Prostate gland (tissue), 2 donors: ENCODE measurements around the gene NRXN3. TPM values are rescaled to one million over a fixed set of nuclear protein-coding genes. Genes with fewer than 3 reads are reported as not detected.

ENCODE experiments used
- DNase-seq: peaks from one replicate; pipeline ENCODE4 v3.0.0-alpha.2; 2019; ENCODE audit warnings: low spot score
- H3K27ac ChIP-seq, 2 donors: fragments of 200-600 bp; sonication (generic); 2 replicates each; pipeline ENCODE4 v1.5.1; 2017 to 2019
- H3K27me3 ChIP-seq: fragments of 200-600 bp; sonication (generic); replicated peaks from 2 replicates; pipeline ENCODE4 v1.5.1; 2019; ENCODE audit not compliant: insufficient read depth
- H3K36me3 ChIP-seq, 2 donors: fragments of 200-600 bp; sonication (generic); 1 replicate in 1 of 2; 2 replicates in 1 of 2; pipeline versions ENCODE4 v1.5.1 to v1.8.1; 2017 to 2019
- H3K4me1 ChIP-seq: fragments of 200-600 bp; sonication (generic); replicated peaks from 2 replicates; pipeline ENCODE4 v1.5.1; 2019
- H3K4me3 ChIP-seq, 2 donors: fragments of 200-600 bp; sonication (generic); 2 replicates each; pipeline ENCODE4 v1.5.1; 2017 to 2019
- H3K9me3 ChIP-seq: fragments of 200-600 bp; sonication (generic); 2 replicates; pipeline ENCODE4 v1.5.1; 2017
- POLR2A ChIP-seq: fragments of 450-650 bp; IDR thresholded peaks from one replicate; pipeline ENCODE4 v1.6.1; 2016; ENCODE audit warnings: antibody characterized with exemption, mild to moderate bottlenecking
- POLR2AphosphoS5 ChIP-seq: sonication (generic); formaldehyde crosslinking; IDR thresholded peaks from one replicate; pipeline ENCODE4 v1.6.1; 2017; ENCODE audit warnings: antibody characterized with exemption
- WGBS: methylation state at CpG from one replicate; pipeline ENCODE4 v1.1.5; 2018; 5-methylcytosine and 5-hydroxymethylcytosine counted together
- intact Hi-C: fragments of 100-400 bp; cut with DNase I; formaldehyde crosslinking; loops from one replicate; pipeline ENCODE4 v1.14.2; 2022
- total RNA-seq, 2 donors: library from RNA; depleted of rRNA; stranded (reverse); fragments of >200 nt; gene quantifications; one replicate each; pipeline ENCODE4 v1.1.0, GENCODE V29; 2016
- TF ChIP-seq, protein P1 (sequence below), 4 experiments: fragments of 200-600 bp in 2 of 4; fragments of 450-650 bp in 2 of 4; sonication (generic) in 2 of 4; IDR thresholded peaks; 1 replicate in 3 of 4; 2 replicates in 1 of 4; pipeline ENCODE4 v1.5.1; 2016 to 2019; ENCODE audit warnings: antibody characterized with exemption in 4 of 4, mild to moderate bottlenecking in 2 of 4, moderate library complexity in 2 of 4

Gene NRXN3
- total RNA-seq, 2 donors from 2014 or later = 6.6 to 8.2 TPM

DNA sequence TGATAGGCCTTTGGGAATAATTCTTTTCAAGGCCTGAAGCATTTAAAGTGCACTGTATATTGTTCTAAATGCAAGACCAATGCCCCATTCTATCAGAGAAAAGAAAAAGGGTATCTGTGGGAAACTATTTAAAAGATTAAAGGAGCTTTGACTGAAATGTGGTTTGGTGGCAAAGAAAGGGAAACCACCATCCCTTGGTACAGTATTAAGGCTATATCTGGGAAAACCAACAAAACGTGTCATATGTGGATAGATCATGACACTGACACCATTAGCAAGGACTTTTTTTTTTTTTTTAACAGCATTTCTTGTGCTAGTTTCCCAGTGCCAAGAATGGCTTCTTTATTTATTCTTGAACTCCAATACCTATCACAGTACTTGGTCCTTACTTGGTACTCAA, 1150.4 kb downstream of the NRXN3 start:
- no peak for DNase-seq
- H3K27ac ChIP-seq = no peak overlapping the region
- H3K9me3 ChIP-seq = no peaks in the 10 kb centered on the region
- TF ChIP-seq, protein P1, sequence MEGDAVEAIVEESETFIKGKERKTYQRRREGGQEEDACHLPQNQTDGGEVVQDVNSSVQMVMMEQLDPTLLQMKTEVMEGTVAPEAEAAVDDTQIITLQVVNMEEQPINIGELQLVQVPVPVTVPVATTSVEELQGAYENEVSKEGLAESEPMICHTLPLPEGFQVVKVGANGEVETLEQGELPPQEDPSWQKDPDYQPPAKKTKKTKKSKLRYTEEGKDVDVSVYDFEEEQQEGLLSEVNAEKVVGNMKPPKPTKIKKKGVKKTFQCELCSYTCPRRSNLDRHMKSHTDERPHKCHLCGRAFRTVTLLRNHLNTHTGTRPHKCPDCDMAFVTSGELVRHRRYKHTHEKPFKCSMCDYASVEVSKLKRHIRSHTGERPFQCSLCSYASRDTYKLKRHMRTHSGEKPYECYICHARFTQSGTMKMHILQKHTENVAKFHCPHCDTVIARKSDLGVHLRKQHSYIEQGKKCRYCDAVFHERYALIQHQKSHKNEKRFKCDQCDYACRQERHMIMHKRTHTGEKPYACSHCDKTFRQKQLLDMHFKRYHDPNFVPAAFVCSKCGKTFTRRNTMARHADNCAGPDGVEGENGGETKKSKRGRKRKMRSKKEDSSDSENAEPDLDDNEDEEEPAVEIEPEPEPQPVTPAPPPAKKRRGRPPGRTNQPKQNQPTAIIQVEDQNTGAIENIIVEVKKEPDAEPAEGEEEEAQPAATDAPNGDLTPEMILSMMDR (IDR thresholded peaks at IDR 0.05) = no peak
- TF ChIP-seq POLR2A (no peak), POLR2AphosphoS5 (no peak)
- WGBS = 61% methylated on average over 1 of the region's 1 CpG
- no peak overlapping the region for H3K4me3 ChIP-seq
- H3K36me3 ChIP-seq = no peaks in the 10 kb centered on the region
- no peaks in the 10 kb centered on the region for H3K27me3 ChIP-seq
- H3K4me1 ChIP-seq = no peaks in the 10 kb centered on the region
- intact Hi-C loops = no loop called here

DNA sequence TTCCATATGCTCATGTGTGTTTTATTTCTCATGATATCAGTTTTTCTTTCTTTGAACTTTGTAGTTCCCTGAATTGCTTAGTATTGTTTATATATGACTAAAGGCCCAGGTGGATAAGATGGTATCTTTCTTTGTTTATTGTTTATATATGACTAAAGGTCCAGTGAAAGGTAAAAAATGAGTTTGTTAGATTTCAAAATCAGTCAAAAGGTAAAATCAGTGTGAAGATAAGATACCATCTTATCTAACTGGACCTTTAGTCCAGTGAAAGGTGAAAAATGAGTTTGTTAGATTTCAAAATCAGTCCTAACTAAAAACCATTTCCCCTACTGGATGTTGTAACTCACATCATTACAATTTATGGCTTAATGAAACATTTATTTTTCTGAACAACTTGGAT, 1150.9 kb downstream of the NRXN3 start:
- intact Hi-C loops = no loop called here
- Histone ChIP-seq H3K4me1 (no peaks in the 10 kb centered on the region), H3K9me3 (no peaks in the 10 kb centered on the region), H3K27ac (no peak overlapping the region), H3K36me3 (no peaks in the 10 kb centered on the region), H3K27me3 (no peaks in the 10 kb centered on the region), H3K4me3 (no peak overlapping the region)
- TF ChIP-seq POLR2A (no peak), POLR2AphosphoS5 (no peak)
- TF ChIP-seq, protein P1 (IDR thresholded peaks at IDR 0.05) = no peak
- DNase-seq = no peak

DNA sequence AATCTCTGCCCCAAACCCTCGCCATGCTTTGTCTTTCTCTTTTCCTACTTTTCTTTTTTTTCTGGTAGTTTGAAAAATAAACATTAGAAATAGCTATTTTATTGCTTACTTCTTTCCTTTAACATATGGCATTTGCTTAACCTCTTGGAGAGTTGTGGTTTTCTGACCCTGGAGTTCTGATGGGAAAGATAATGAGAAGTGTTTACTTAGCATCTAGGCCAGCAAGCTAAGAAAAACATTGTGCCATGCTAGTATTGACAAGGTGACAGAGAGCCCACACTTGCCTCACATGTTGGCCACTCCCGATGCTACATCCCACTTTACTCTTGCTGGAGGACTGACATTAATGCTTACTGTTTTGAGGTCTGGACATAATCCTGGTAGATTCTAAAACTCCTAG, 1154.9 kb downstream of the NRXN3 start:
- 26% methylated on average over 2 of the region's 2 CpGs for WGBS
- no peaks in the 10 kb centered on the region for H3K9me3 ChIP-seq
- H3K4me1 ChIP-seq = no peaks in the 10 kb centered on the region
- no peak overlapping the region for H3K4me3 ChIP-seq
- H3K27ac ChIP-seq = no peak overlapping the region
- H3K36me3 ChIP-seq = no peaks in the 10 kb centered on the region
- intact Hi-C loops = no loop called here
- no peak for DNase-seq
- H3K27me3 ChIP-seq = no peaks in the 10 kb centered on the region
- TF ChIP-seq, protein P1 (IDR thresholded peaks at IDR 0.05) = no peak
- TF ChIP-seq POLR2AphosphoS5 = no peak
- no peak for TF ChIP-seq POLR2A

DNA sequence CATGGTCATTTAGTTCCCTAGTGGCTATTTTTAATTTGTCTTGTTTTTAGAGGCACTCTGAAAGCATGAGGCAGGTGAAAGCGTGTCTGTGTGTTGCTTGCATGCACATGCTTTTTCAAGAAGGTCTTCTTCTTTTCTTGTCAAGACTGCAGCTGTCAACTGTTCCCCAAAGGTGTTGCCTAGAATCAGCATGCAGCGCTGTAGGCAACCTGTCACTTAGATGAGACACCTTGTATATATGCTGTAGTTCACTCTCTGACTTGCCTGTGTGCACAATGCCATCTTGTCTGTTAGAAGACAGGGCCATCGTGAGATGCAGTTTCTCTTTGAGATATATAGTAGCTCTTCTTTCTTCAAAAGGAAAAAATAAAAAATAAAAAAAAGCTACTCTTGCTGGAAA, 1155.4 kb downstream of the NRXN3 start:
- TF ChIP-seq, protein P1 (IDR thresholded peaks at IDR 0.05) = no peak
- TF ChIP-seq POLR2A (no peak), POLR2AphosphoS5 (no peak)
- DNase-seq = no peak
- Histone ChIP-seq H3K27ac (no peak overlapping the region), H3K4me1 (no peaks in the 10 kb centered on the region), H3K36me3 (no peaks in the 10 kb centered on the region), H3K4me3 (no peak overlapping the region), H3K9me3 (no peaks in the 10 kb centered on the region), H3K27me3 (no peaks in the 10 kb centered on the region)
- 87% methylated on average over 3 of the region's 3 CpGs for WGBS
- intact Hi-C loops = no loop called here

DNA sequence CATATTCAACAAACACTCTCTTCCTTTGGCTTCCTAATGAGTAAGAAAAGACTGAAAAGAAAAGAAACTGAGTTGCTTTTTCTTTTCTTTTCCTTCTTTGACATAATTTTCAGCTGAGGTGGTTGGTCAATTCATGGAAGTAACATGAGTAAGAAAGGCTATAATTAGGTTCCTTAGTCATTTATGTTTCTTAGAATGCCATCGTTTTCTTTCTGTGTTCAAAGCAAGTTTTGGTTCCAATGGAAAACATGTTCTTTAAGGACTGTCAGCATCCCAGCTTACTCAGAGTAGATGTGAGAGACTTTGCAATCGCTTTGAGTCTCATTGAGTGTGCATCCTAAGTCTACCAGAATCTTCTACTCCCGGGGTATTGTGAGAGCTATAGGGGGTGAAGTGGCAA, 1158.7 kb downstream of the NRXN3 start:
- intact Hi-C loops = no loop called here
- H3K4me1 ChIP-seq = no peaks in the 10 kb centered on the region
- H3K27me3 ChIP-seq = no peaks in the 10 kb centered on the region
- TF ChIP-seq, protein P1 (IDR thresholded peaks at IDR 0.05) = no peak
- no peak for TF ChIP-seq POLR2A
- TF ChIP-seq POLR2AphosphoS5 = no peak
- H3K9me3 ChIP-seq = no peaks in the 10 kb centered on the region
- H3K36me3 ChIP-seq = no peaks in the 10 kb centered on the region
- H3K27ac ChIP-seq = no peak overlapping the region
- H3K4me3 ChIP-seq = no peak overlapping the region
- WGBS = 84% methylated on average over 3 of the region's 3 CpGs
- DNase-seq = no peak
